A673 (cell line): Measurements from ENCODE around the gene SMURF1.

ENCODE experiments used
- EZH2 ChIP-seq: fragments of 200-600 bp; sonication (generic); IDR thresholded peaks from 2 replicates; pipeline ENCODE4 v1.6.1; 2017; ENCODE audit warnings: borderline replicate concordance, low read depth, mild to moderate bottlenecking, mixed read lengths, antibody characterized with exemption, low read length; ENCODE audit not compliant: poor library complexity, severe bottlenecking
- TF ChIP-seq, protein P1 (sequence below): fragments of 300-800, 200-600 bp; sonication (generic); conservative IDR thresholded peaks from 2 replicates; pipeline ENCODE4 v1.5.1; 2017; ENCODE audit warnings: low read depth, mild to moderate bottlenecking, antibody characterized with exemption, low read length, moderate library complexity, mixed read lengths

DNA sequence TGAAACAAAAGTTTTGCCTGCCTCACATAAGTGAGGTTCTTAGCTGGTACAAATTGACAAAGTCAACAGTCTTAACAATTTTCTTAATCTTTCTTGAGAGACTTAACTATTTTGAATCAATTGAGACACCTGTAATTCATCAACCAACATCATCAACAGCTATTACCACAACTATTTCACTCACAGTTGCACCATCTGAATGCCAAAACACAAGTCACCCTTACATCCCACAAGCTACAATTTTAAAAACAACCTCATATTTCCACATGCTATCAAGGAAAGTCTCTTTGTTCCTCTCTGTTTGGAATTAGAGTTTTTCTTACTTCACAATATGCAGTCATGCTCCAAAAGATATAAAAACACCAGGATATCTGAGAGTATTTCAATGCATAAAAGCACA lies 4.9 kb downstream of the SMURF1 start:
- no peak for TF ChIP-seq EZH2
- TF ChIP-seq, protein P1, sequence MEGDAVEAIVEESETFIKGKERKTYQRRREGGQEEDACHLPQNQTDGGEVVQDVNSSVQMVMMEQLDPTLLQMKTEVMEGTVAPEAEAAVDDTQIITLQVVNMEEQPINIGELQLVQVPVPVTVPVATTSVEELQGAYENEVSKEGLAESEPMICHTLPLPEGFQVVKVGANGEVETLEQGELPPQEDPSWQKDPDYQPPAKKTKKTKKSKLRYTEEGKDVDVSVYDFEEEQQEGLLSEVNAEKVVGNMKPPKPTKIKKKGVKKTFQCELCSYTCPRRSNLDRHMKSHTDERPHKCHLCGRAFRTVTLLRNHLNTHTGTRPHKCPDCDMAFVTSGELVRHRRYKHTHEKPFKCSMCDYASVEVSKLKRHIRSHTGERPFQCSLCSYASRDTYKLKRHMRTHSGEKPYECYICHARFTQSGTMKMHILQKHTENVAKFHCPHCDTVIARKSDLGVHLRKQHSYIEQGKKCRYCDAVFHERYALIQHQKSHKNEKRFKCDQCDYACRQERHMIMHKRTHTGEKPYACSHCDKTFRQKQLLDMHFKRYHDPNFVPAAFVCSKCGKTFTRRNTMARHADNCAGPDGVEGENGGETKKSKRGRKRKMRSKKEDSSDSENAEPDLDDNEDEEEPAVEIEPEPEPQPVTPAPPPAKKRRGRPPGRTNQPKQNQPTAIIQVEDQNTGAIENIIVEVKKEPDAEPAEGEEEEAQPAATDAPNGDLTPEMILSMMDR: no peak
